Measurements from ENCODE around the gene AUTS2. TPM values are rescaled to one million over a fixed set of nuclear protein-coding genes. Genes with fewer than 3 reads are reported as not detected.

The AUTS2 gene
- total RNA-seq, 2 donors from 2014 or later = 8.6 TPM

- no peaks in the 10 kb centered on the region for H3K27me3 ChIP-seq
- no peak overlapping the region for H3K27ac ChIP-seq
- H3K4me3 ChIP-seq = no peak overlapping the region
- peaks cover 0 to 10% of the 10 kb centered on the region in 2 donors for H3K4me1 ChIP-seq
- H3K9me3 ChIP-seq = no peaks in the 10 kb centered on the region
- no peak for DNase-seq (ENCODE audit: low spot score)
- H3K36me3 ChIP-seq = no peaks in the 10 kb centered on the region
- TF ChIP-seq, protein P1, sequence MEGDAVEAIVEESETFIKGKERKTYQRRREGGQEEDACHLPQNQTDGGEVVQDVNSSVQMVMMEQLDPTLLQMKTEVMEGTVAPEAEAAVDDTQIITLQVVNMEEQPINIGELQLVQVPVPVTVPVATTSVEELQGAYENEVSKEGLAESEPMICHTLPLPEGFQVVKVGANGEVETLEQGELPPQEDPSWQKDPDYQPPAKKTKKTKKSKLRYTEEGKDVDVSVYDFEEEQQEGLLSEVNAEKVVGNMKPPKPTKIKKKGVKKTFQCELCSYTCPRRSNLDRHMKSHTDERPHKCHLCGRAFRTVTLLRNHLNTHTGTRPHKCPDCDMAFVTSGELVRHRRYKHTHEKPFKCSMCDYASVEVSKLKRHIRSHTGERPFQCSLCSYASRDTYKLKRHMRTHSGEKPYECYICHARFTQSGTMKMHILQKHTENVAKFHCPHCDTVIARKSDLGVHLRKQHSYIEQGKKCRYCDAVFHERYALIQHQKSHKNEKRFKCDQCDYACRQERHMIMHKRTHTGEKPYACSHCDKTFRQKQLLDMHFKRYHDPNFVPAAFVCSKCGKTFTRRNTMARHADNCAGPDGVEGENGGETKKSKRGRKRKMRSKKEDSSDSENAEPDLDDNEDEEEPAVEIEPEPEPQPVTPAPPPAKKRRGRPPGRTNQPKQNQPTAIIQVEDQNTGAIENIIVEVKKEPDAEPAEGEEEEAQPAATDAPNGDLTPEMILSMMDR (IDR thresholded peaks at IDR 0.05) = no peak
Measured at GRCh38 chr7:69567800-69568199, 30.5 kb upstream of the AUTS2 start.

- Histone ChIP-seq H3K27ac (no peak overlapping the region), H3K4me1 (peaks cover 0 to 10% of the 10 kb centered on the region in 2 donors), H3K9me3 (no peaks in the 10 kb centered on the region), H3K4me3 (no peak overlapping the region), H3K27me3 (no peaks in the 10 kb centered on the region), H3K36me3 (no peaks in the 10 kb centered on the region)
- DNase-seq (ENCODE audit: low spot score) = no peak
- TF ChIP-seq, protein P1 (IDR thresholded peaks at IDR 0.05) = no peak
Measured at GRCh38 chr7:69568266-69568665, 30.0 kb upstream of the AUTS2 start.

DNA sequence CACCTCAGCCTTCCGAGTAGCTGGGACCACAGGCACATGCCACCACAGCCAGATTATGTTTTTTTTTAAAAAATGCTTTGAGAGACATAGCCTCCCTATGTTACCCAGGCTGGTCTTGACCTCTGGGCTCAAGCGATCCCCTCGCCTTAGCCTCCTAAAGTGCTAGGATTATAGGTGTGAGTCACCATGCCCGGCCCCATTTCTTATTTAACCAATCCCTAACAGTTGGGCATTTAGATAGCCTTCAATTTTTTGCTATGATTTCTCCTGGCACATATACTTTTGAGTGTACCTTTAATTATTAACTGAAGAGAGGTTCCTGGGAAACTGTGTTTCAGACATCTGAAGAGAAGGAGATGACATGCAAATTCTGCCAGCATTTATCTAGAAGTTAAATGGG, 22.6 kb upstream of the AUTS2 start:
- TF ChIP-seq, protein P1 (IDR thresholded peaks at IDR 0.05) = no peak
- H3K27ac ChIP-seq = no peak overlapping the region
- H3K36me3 ChIP-seq = no peaks in the 10 kb centered on the region
- DNase-seq (ENCODE audit: low spot score) = no peak
- H3K4me3 ChIP-seq = no peak overlapping the region
- H3K27me3 ChIP-seq = no peaks in the 10 kb centered on the region
- H3K9me3 ChIP-seq = no peaks in the 10 kb centered on the region
- H3K4me1 ChIP-seq = no peaks in the 10 kb centered on the region

- no peaks in the 10 kb centered on the region for H3K36me3 ChIP-seq
- H3K4me1 ChIP-seq = no peaks in the 10 kb centered on the region
- H3K27me3 ChIP-seq = no peaks in the 10 kb centered on the region
- no peak overlapping the region for H3K27ac ChIP-seq
- H3K4me3 ChIP-seq = no peak overlapping the region
- TF ChIP-seq, protein P1 (IDR thresholded peaks at IDR 0.05) = no peak
- no peaks in the 10 kb centered on the region for H3K9me3 ChIP-seq
- DNase-seq (ENCODE audit: low spot score) = no peak
Measured at GRCh38 chr7:69577221-69577620, 21.1 kb upstream of the AUTS2 start.

DNA sequence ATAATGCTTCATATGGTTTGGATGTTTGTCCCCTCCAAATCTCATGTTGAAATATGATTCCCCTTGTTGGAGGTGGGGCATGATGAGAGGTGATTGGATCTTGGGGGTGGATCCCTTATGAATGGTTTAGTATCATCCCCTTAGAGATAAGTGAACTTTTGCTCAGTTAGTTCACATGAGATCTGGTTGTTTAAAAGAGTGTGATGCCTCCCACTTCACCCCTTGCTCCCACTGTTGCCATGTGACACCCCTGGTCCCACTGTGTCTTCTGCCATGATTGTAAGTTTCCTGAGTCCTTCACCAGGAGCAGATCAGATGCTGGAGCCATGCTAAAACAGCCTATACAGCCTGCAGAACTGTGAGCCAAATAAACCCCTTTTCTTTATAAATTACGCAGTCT, 13.1 kb upstream of the AUTS2 start:
- no peaks in the 10 kb centered on the region for H3K36me3 ChIP-seq
- TF ChIP-seq, protein P1 (IDR thresholded peaks at IDR 0.05) = no peak
- H3K4me3 ChIP-seq = no peak overlapping the region
- no peak for DNase-seq (ENCODE audit: low spot score)
- no peak overlapping the region for H3K27ac ChIP-seq
- H3K27me3 ChIP-seq = no peaks in the 10 kb centered on the region
- no peaks in the 10 kb centered on the region for H3K4me1 ChIP-seq
- no peaks in the 10 kb centered on the region for H3K9me3 ChIP-seq

DNA sequence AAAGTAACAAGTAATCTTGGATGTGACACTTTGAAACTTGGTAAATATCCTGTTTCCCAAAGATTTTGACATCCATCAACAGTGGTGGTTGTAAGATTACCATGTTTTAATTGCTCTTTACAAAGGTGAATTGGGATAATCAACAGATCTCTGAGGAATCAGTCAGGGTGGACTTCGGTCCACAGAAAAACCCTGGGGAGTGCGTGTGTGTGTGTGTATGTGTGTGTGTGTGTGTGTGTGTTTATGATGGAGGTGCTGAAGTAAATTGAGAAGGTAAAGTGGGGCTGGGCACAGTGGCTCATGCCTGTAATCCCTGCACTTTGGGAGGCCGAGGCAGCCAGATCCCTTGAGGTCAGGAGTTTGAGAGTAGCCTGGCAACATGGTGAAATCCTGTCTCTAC, 12.0 kb upstream of the AUTS2 start:
- Histone ChIP-seq H3K27me3 (no peaks in the 10 kb centered on the region), H3K4me3 (no peak overlapping the region), H3K27ac (no peak overlapping the region), H3K4me1 (no peaks in the 10 kb centered on the region), H3K36me3 (no peaks in the 10 kb centered on the region), H3K9me3 (no peaks in the 10 kb centered on the region)
- TF ChIP-seq, protein P1 (IDR thresholded peaks at IDR 0.05) = no peak
- DNase-seq (ENCODE audit: low spot score) = no peak

All from right atrium auricular region (tissue), 2 donors.